ENCODE results near the gene PIF1.

DNA sequence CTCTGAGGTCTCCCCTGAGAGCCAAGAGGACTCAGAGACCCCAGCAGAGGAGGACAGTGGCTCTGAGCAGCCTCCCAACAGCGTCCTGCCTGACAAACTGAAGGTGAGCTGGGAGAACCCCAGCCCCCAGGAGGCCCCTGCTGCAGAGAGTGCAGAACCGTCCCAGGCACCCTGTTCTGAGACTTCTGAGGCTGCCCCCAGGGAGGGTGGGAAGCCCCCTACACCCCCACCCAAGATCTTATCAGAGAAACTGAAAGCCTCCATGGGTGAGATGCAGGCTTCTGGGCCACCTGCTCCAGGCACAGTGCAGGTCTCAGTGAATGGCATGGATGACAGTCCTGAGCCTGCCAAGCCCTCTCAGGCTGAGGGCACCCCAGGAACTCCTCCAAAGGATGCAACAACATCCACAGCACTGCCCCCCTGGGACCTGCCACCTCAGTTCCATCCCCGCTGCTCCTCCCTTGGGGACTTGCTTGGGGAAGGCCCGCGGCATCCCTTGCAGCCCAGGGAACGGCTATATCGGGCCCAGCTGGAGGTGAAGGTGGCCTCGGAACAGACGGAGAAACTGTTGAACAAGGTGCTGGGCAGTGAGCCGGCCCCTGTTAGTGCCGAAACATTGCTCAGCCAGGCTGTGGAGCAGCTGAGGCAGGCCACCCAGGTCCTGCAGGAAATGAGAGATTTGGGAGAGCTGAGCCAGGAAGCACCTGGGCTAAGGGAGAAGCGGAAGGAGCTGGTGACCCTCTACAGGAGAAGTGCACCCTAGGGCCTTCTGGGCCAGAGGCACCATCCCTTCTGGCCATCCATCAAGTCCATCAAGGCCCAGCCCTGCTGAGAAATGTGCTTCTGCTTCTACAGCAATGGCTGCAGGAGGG, 39.9 kb upstream of the PIF1 start:
- TF ChIP-seq ELF4 (IDR thresholded peaks at IDR 0.05) (no peak), BHLHE40 (IDR thresholded peaks at IDR 0.05; ENCODE audit: borderline replicate concordance) (no peak), ZNF384 (IDR thresholded peaks at IDR 0.05) (no peak), FOXA1 (IDR thresholded peaks at IDR 0.05) (no peak)
